ACC112 (cell line): ENCODE results near the gene ZNF618.

Experiments used
- H2AFZ ChIP-seq: fragments of 200-600 bp; sonication (generic); one replicate; pipeline ENCODE4 v1.6.0; 2017; ENCODE audit warnings: antibody characterized with exemption, low read length; ENCODE audit not compliant: unreplicated experiment
- H3K27ac ChIP-seq: fragments of 200-600 bp; sonication (generic); 2 replicates; pipeline ENCODE4 v1.5.1; 2014; ENCODE audit warnings: low read depth, mild to moderate bottlenecking, antibody characterized with exemption, low read length, moderate library complexity
- H3K27me3 ChIP-seq: fragments of 200-600 bp; sonication (generic); 2 replicates; pipeline ENCODE4 v1.6.1; 2014; ENCODE audit warnings: mild to moderate bottlenecking, antibody characterized with exemption, low read length, moderate library complexity, mixed read lengths; ENCODE audit not compliant: insufficient read depth
- H3K36me3 ChIP-seq: fragments of 200-600 bp; sonication (generic); 2 replicates; pipeline ENCODE4 v1.6.1; 2016; ENCODE audit warnings: mild to moderate bottlenecking, antibody characterized with exemption, low read length, moderate library complexity, mixed read lengths; ENCODE audit not compliant: insufficient read depth
- H3K4me1 ChIP-seq: fragments of 200-600 bp; sonication (generic); one replicate; pipeline ENCODE4 v1.6.1; 2016; ENCODE audit warnings: low read length, mixed read lengths; ENCODE audit not compliant: insufficient read depth, unreplicated experiment, control insufficient read depth
- H3K4me3 ChIP-seq: fragments of 200-600 bp; sonication (generic); 2 replicates; pipeline ENCODE4 v1.5.1; 2014; ENCODE audit warnings: mild to moderate bottlenecking, low read depth, low read length
- H3K79me2 ChIP-seq: fragments of 200-600 bp; sonication (generic); one replicate; pipeline ENCODE4 v1.6.0; 2016; ENCODE audit warnings: low read length; ENCODE audit not compliant: control insufficient read depth, unreplicated experiment, insufficient read depth

The ZNF618 gene

GRCh38 chr9:113947941-113948340 lies 71.8 kb downstream of the ZNF618 start:
- Histone ChIP-seq H3K4me3 (no peak overlapping the region), H3K4me1 (peaks cover 4% of the 10 kb centered on the region), H3K79me2 (peaks cover 4% of the 10 kb centered on the region), H3K36me3 (no peaks in the 10 kb centered on the region), H3K27ac (no peak overlapping the region), H2AFZ (no peak overlapping the region), H3K27me3 (no peaks in the 10 kb centered on the region)

- Histone ChIP-seq H3K36me3 (no peaks in the 10 kb centered on the region), H3K4me3 (no peak overlapping the region), H3K27me3 (no peaks in the 10 kb centered on the region), H3K79me2 (peaks cover 4% of the 10 kb centered on the region), H3K27ac (no peak overlapping the region), H3K4me1 (peaks cover 15% of the 10 kb centered on the region), H2AFZ (no peak overlapping the region)
Observed at GRCh38 chr9:113948891-113949570, 72.9 kb downstream of the ZNF618 start.

GRCh38 chr9:113949571-113950078 lies 73.5 kb downstream of the ZNF618 start:
- Histone ChIP-seq H3K36me3 (no peaks in the 10 kb centered on the region), H3K4me1 (peaks cover 21% of the 10 kb centered on the region), H2AFZ (no peak overlapping the region), H3K79me2 (peaks cover 7% of the 10 kb centered on the region), H3K27me3 (no peaks in the 10 kb centered on the region), H3K27ac (no peak overlapping the region), H3K4me3 (no peak overlapping the region)

- H3K36me3 ChIP-seq: no peaks in the 10 kb centered on the region
- H3K27ac ChIP-seq: no peak overlapping the region
- H3K4me1 ChIP-seq: peaks cover 29% of the 10 kb centered on the region
- peaks cover 7% of the 10 kb centered on the region for H3K79me2 ChIP-seq
- H3K27me3 ChIP-seq: no peaks in the 10 kb centered on the region
- no peak overlapping the region for H3K4me3 ChIP-seq
- H2AFZ ChIP-seq: no peak overlapping the region
Observed at GRCh38 chr9:113950195-113951031, 74.3 kb downstream of the ZNF618 start.

- H3K4me3 ChIP-seq: no peak overlapping the region
- H2AFZ ChIP-seq: no peak overlapping the region
- H3K79me2 ChIP-seq: peaks cover 7% of the 10 kb centered on the region
- peaks cover 33% of the 10 kb centered on the region for H3K4me1 ChIP-seq
- no peaks in the 10 kb centered on the region for H3K27me3 ChIP-seq
- no peak overlapping the region for H3K27ac ChIP-seq
- no peaks in the 10 kb centered on the region for H3K36me3 ChIP-seq
Observed at GRCh38 chr9:113951032-113951372, 74.9 kb downstream of the ZNF618 start.

GRCh38 chr9:113952676-113953075 lies 76.6 kb downstream of the ZNF618 start:
- Histone ChIP-seq H3K4me3 (no peak overlapping the region), H3K79me2 (peaks cover 10% of the 10 kb centered on the region), H3K4me1 (peaks cover 42% of the 10 kb centered on the region), H3K27me3 (no peaks in the 10 kb centered on the region), H3K27ac (no peak overlapping the region), H3K36me3 (no peaks in the 10 kb centered on the region), H2AFZ (no peak overlapping the region)

GRCh38 chr9:113953531-113953930 lies 77.4 kb downstream of the ZNF618 start:
- Histone ChIP-seq H3K27me3 (no peaks in the 10 kb centered on the region), H2AFZ (no peak overlapping the region), H3K27ac (no peak overlapping the region), H3K4me3 (no peak overlapping the region), H3K79me2 (peaks cover 10% of the 10 kb centered on the region), H3K4me1 (peaks cover 51% of the 10 kb centered on the region), H3K36me3 (no peaks in the 10 kb centered on the region)

- Histone ChIP-seq H3K27ac (peak overlapping the region; percentile 76), H3K27me3 (no peaks in the 10 kb centered on the region), H3K36me3 (no peaks in the 10 kb centered on the region), H3K4me3 (no peak overlapping the region), H3K4me1 (peaks cover 51% of the 10 kb centered on the region), H3K79me2 (peaks cover 10% of the 10 kb centered on the region), H2AFZ (no peak overlapping the region)
Observed at GRCh38 chr9:113954591-113954990, 78.5 kb downstream of the ZNF618 start.

GRCh38 chr9:113955076-113955752 lies 79.1 kb downstream of the ZNF618 start:
- Histone ChIP-seq H3K4me1 (peaks cover 51% of the 10 kb centered on the region), H3K36me3 (no peaks in the 10 kb centered on the region), H3K79me2 (peaks cover 10% of the 10 kb centered on the region), H2AFZ (peak overlapping the region; percentile 31), H3K27me3 (no peaks in the 10 kb centered on the region), H3K27ac (peak overlapping the region; percentile 76), H3K4me3 (0 out of 2 replicates have a peak overlapping the region, but pooled peaks have one; percentile 16)

- Histone ChIP-seq H3K36me3 (no peaks in the 10 kb centered on the region), H2AFZ (peak overlapping the region; percentile 10), H3K27ac (peak overlapping the region; percentile 88), H3K4me1 (peaks cover 51% of the 10 kb centered on the region), H3K27me3 (no peaks in the 10 kb centered on the region), H3K79me2 (peaks cover 10% of the 10 kb centered on the region), H3K4me3 (no peak overlapping the region)
Observed at GRCh38 chr9:113956901-113957300, 80.8 kb downstream of the ZNF618 start.
